IPS DF 6.9 (cell line): ENCODE data around the gene SFMBT2.
"Not testable (repeated sequence)": the region's sequence is repeated elsewhere in the genome, so short reads cannot be mapped to it uniquely, and the experiment has no call there.

ENCODE experiments used
- DNase-seq: peaks from one replicate; pipeline ENCODE4 v3.0.0-alpha.2; 2013; ENCODE audit warnings: low read depth, low spot score
- H3K27ac ChIP-seq: one replicate; pipeline ENCODE4 v1.5.1; 2013; ENCODE audit warnings: low read length, control low read depth
- H3K27me3 ChIP-seq: 2 replicates; pipeline ENCODE4 v1.6.1; 2013; ENCODE audit warnings: mild to moderate bottlenecking, low read length; ENCODE audit not compliant: control insufficient read depth, insufficient read depth
- H3K36me3 ChIP-seq: 2 replicates; pipeline ENCODE4 v1.6.1; 2013; ENCODE audit warnings: low read length; ENCODE audit not compliant: control insufficient read depth, insufficient read depth
- H3K4me1 ChIP-seq: 2 replicates; pipeline ENCODE4 v1.6.1; 2013; ENCODE audit warnings: low read length; ENCODE audit not compliant: control insufficient read depth, insufficient read depth
- H3K4me3 ChIP-seq: 2 replicates; pipeline ENCODE4 v1.5.1; 2013; ENCODE audit warnings: mild to moderate bottlenecking, low read length
- H3K9me3 ChIP-seq: 2 replicates; pipeline ENCODE4 v1.6.1; 2013; ENCODE audit warnings: low read length, inconsistent platforms; ENCODE audit not compliant: control insufficient read depth, insufficient read depth
- whole genome bisulfite sequencing: extraction: QIAGEN DNeasy Blood & Tissue Kit; methylation state at CpG from one replicate; pipeline ENCODE4 v1.1.7; 2013; ENCODE audit warnings: mixed read lengths, missing lambda C conversion rate; ENCODE audit not compliant: insufficient read length, insufficient coverage; 5-methylcytosine and 5-hydroxymethylcytosine counted together

SFMBT2 gene

GRCh38 chr10:7314170-7314569 is 96.7 kb downstream of the SFMBT2 start:
- Histone ChIP-seq H3K27me3 (no peaks in the 10 kb centered on the region), H3K36me3 (no peaks in the 10 kb centered on the region), H3K9me3 (no peaks in the 10 kb centered on the region), H3K4me1 (0 out of 2 replicates have a peak, but pooled peaks cover 2% of the 10 kb centered on the region), H3K27ac (no peak overlapping the region), H3K4me3 (no peak overlapping the region)
- no peak for DNase-seq
- no CpG with 5 or more reads among the region's 4 CpGs for WGBS

- H3K4me1 ChIP-seq = 0 out of 2 replicates have a peak, but pooled peaks cover 2% of the 10 kb centered on the region
- no peak for DNase-seq
- no peaks in the 10 kb centered on the region for H3K9me3 ChIP-seq
- no peaks in the 10 kb centered on the region for H3K36me3 ChIP-seq
- no peak overlapping the region for H3K4me3 ChIP-seq
- no peaks in the 10 kb centered on the region for H3K27me3 ChIP-seq
- no CpG with 5 or more reads among the region's 7 CpGs for WGBS
- H3K27ac ChIP-seq = no peak overlapping the region
Observed at GRCh38 chr10:7312488-7312857, 98.4 kb downstream of the SFMBT2 start.

- not testable (repeated sequence) for H3K4me1 ChIP-seq, H3K27ac ChIP-seq, H3K36me3 ChIP-seq, H3K4me3 ChIP-seq, H3K27me3 ChIP-seq, DNase-seq, H3K9me3 ChIP-seq
- WGBS = 100% methylated on average over 2 of the region's 13 CpGs
Observed at GRCh38 chr10:7311850-7312487, 98.9 kb downstream of the SFMBT2 start.

- no peak for DNase-seq
- Histone ChIP-seq H3K4me3 (no peak overlapping the region), H3K27me3 (no peaks in the 10 kb centered on the region), H3K9me3 (no peaks in the 10 kb centered on the region), H3K27ac (no peak overlapping the region), H3K36me3 (no peaks in the 10 kb centered on the region), H3K4me1 (0 out of 2 replicates have a peak, but pooled peaks cover 2% of the 10 kb centered on the region)
- no CpG with 5 or more reads among the region's 9 CpGs for WGBS
Observed at GRCh38 chr10:7311218-7311849, 99.5 kb downstream of the SFMBT2 start.

- Histone ChIP-seq H3K4me1 (0 out of 2 replicates have a peak, but pooled peaks cover under 1% of the 10 kb centered on the region), H3K27ac (no peak overlapping the region), H3K36me3 (no peaks in the 10 kb centered on the region), H3K9me3 (no peaks in the 10 kb centered on the region), H3K27me3 (no peaks in the 10 kb centered on the region), H3K4me3 (no peak overlapping the region)
- DNase-seq = no peak
- WGBS = no CpG with 5 or more reads among the region's 8 CpGs
Observed at GRCh38 chr10:7310076-7310475, 100.8 kb downstream of the SFMBT2 start.

GRCh38 chr10:7308826-7309225 is 102.0 kb downstream of the SFMBT2 start:
- no peak for DNase-seq
- no peaks in the 10 kb centered on the region for H3K27me3 ChIP-seq
- no peaks in the 10 kb centered on the region for H3K36me3 ChIP-seq
- H3K4me3 ChIP-seq = no peak overlapping the region
- WGBS = no CpG with 5 or more reads among the region's 7 CpGs
- no peaks in the 10 kb centered on the region for H3K4me1 ChIP-seq
- H3K27ac ChIP-seq = no peak overlapping the region
- H3K9me3 ChIP-seq = no peaks in the 10 kb centered on the region

GRCh38 chr10:7306616-7307015 is 104.2 kb downstream of the SFMBT2 start:
- H3K9me3 ChIP-seq = no peaks in the 10 kb centered on the region
- no peaks in the 10 kb centered on the region for H3K36me3 ChIP-seq
- H3K4me1 ChIP-seq = peaks cover 2% of the 10 kb centered on the region; the same call in 1 of the 2 replicates
- H3K27me3 ChIP-seq = no peaks in the 10 kb centered on the region
- no peak overlapping the region for H3K27ac ChIP-seq
- no peak for DNase-seq
- H3K4me3 ChIP-seq = no peak overlapping the region

GRCh38 chr10:7306147-7306546 is 104.7 kb downstream of the SFMBT2 start:
- Histone ChIP-seq H3K27me3 (no peaks in the 10 kb centered on the region), H3K27ac (no peak overlapping the region), H3K4me3 (no peak overlapping the region), H3K36me3 (no peaks in the 10 kb centered on the region), H3K9me3 (no peaks in the 10 kb centered on the region), H3K4me1 (peaks cover 2% of the 10 kb centered on the region; the same call in 1 of the 2 replicates)
- no peak for DNase-seq
- WGBS = no CpG with 5 or more reads among the region's 9 CpGs

GRCh38 chr10:7305053-7305452 is 105.8 kb downstream of the SFMBT2 start:
- H3K27ac ChIP-seq = no peak overlapping the region
- no peaks in the 10 kb centered on the region for H3K9me3 ChIP-seq
- H3K27me3 ChIP-seq = no peaks in the 10 kb centered on the region
- DNase-seq = no peak
- H3K4me3 ChIP-seq = no peak overlapping the region
- no peaks in the 10 kb centered on the region for H3K36me3 ChIP-seq
- no CpG with 5 or more reads among the region's 6 CpGs for WGBS
- peaks cover 2% of the 10 kb centered on the region; the same call in 1 of the 2 replicates for H3K4me1 ChIP-seq

- H3K27ac ChIP-seq = no peak overlapping the region
- peaks cover 2% of the 10 kb centered on the region; the same call in 1 of the 2 replicates for H3K4me1 ChIP-seq
- H3K4me3 ChIP-seq = no peak overlapping the region
- no peaks in the 10 kb centered on the region for H3K9me3 ChIP-seq
- H3K27me3 ChIP-seq = no peaks in the 10 kb centered on the region
- DNase-seq = no peak
- WGBS = no CpG with 5 or more reads among the region's 4 CpGs
- H3K36me3 ChIP-seq = no peaks in the 10 kb centered on the region
Observed at GRCh38 chr10:7304110-7304509, 106.7 kb downstream of the SFMBT2 start.
